ENCODE data around the gene INPP5A.

- TF ChIP-seq CTCF (IDR thresholded peaks at IDR 0.05; ENCODE audit: insufficient read depth, low read length) (no peak), REST (IDR thresholded peaks at IDR 0.05; ENCODE audit: insufficient replicate concordance, low read depth) (no peak), POLR2AphosphoS5 (IDR thresholded peaks at IDR 0.05; ENCODE audit: low read depth) (no peak)
These were observed 87.4 kb downstream of the INPP5A start for GRCh38 chr10:132624847-132625471.
